SK-N-SH (cell line): ENCODE measurements around the gene SLC34A1. TPM values are rescaled to one million over a fixed set of nuclear protein-coding genes. Genes with fewer than 3 reads are reported as not detected.

ENCODE experiments used
- CTCF ChIA-PET: fragments of 300-600, 350-600 bp; formaldehyde crosslinking; extraction: SDS; loops from one replicate; lab custom pipeline; 2021; lab: Yijun Ruan, JAX
- POLR2A ChIA-PET: fragments of 350-600 bp; sonication (Branson Sonifier 250); formaldehyde crosslinking; extraction: SDS; loops from one replicate; lab custom pipeline; 2020; ENCODE audit warnings: antibody characterized with exemption, inconsistent platforms; lab: Yijun Ruan, JAX
- DNase-seq: peaks from one replicate; pipeline ENCODE4 v3.0.0; 2012
- H2AFZ ChIP-seq: fragments of 200-600 bp; sonication (generic); 2 replicates; pipeline ENCODE4 v1.8.1; 2016; ENCODE audit warnings: antibody characterized with exemption, mild to moderate bottlenecking, low read depth
- H3F3A ChIP-seq: fragments of 200-600 bp; sonication (generic); replicated peaks from 2 replicates; pipeline ENCODE3; 2016; ENCODE audit warnings: antibody characterized with exemption, mild to moderate bottlenecking; ENCODE audit not compliant: insufficient read depth
- H3K27ac ChIP-seq, 2 experiments: fragments of 200-500 bp in 1 of 2; fragments of 200-600 bp in 1 of 2; sonication (Bioruptor generic) in 1 of 2; sonication (generic), shearing (Covaris generic) in 1 of 2; 2 replicates each; pipeline versions ENCODE4 v1.5.1 to v1.6.1; 2014 to 2016; ENCODE audit warnings: low read depth in 2 of 2, inconsistent platforms in 1 of 2, low read length in 1 of 2, mild to moderate bottlenecking in 1 of 2, mixed read lengths in 1 of 2
- H3K27me3 ChIP-seq: fragments of 200-600 bp; sonication (generic), shearing (Covaris generic); 2 replicates; pipeline ENCODE4 v1.6.1; 2016; ENCODE audit warnings: mixed run types; ENCODE audit not compliant: insufficient read depth
- H3K36me3 ChIP-seq, 2 experiments: fragments of 200-500 bp in 1 of 2; fragments of 200-600 bp in 1 of 2; sonication (Bioruptor generic) in 1 of 2; sonication (generic) in 1 of 2; replicated peaks in 1 of 2; 2 replicates each; pipeline versions ENCODE3 to v1.5.1; 2014 to 2016; ENCODE audit warnings: low read length in 1 of 2, mild to moderate bottlenecking in 1 of 2; ENCODE audit not compliant: insufficient read depth in 2 of 2, control insufficient read depth in 1 of 2
- H3K4me1 ChIP-seq, 2 experiments: fragments of 200-500 bp in 1 of 2; fragments of 200-600 bp in 1 of 2; sonication (Bioruptor generic) in 1 of 2; sonication (generic), shearing (Covaris generic) in 1 of 2; 2 replicates each; pipeline versions ENCODE4 v1.5.1 to v1.6.1; 2014 to 2016; ENCODE audit warnings: low read depth in 1 of 2, low read length in 1 of 2, mixed run types in 1 of 2; ENCODE audit not compliant: insufficient read depth in 2 of 2, control insufficient read depth in 1 of 2
- H3K4me2 ChIP-seq: fragments of 200-600 bp; sonication (generic), shearing (Covaris generic); 2 replicates; pipeline ENCODE4 v1.6.1; 2017; ENCODE audit warnings: mixed run types
- H3K4me3 ChIP-seq, 2 experiments: fragments of 200-500 bp in 1 of 2; fragments of 200-600 bp in 1 of 2; sonication (Bioruptor generic) in 1 of 2; sonication (generic), shearing (Covaris generic) in 1 of 2; 2 replicates each; pipeline versions ENCODE4 v1.5.1 to v1.8.1; 2014 to 2016; ENCODE audit warnings: low read depth in 2 of 2, inconsistent platforms in 1 of 2, low read length in 1 of 2, mild to moderate bottlenecking in 1 of 2, mixed read lengths in 1 of 2, moderate library complexity in 1 of 2
- H3K79me2 ChIP-seq: fragments of 200-600 bp; sonication (generic); 2 replicates; pipeline ENCODE4 v1.8.1; 2017; ENCODE audit warnings: mild to moderate bottlenecking; ENCODE audit not compliant: insufficient read depth
- H3K9ac ChIP-seq: fragments of 200-600 bp; sonication (generic); 2 replicates; pipeline ENCODE4 v1.6.1; 2017; ENCODE audit warnings: mixed run types
- H3K9me2 ChIP-seq: fragments of 200-600 bp; sonication (generic); 2 replicates; pipeline ENCODE4 v1.6.1; 2017; ENCODE audit warnings: mixed run types
- H3K9me3 ChIP-seq: fragments of 200-600 bp; sonication (generic); 2 replicates; pipeline ENCODE4 v1.6.1; 2017; ENCODE audit warnings: mixed run types, mild to moderate bottlenecking, moderate library complexity
- H4K20me1 ChIP-seq: fragments of 200-600 bp; sonication (generic); 2 replicates; pipeline ENCODE4 v1.6.1; 2017; ENCODE audit warnings: mild to moderate bottlenecking, mixed run types; ENCODE audit not compliant: insufficient read depth
- CTCF ChIP-seq: fragments of 200-600 bp; sonication (generic); IDR thresholded peaks from 2 replicates; pipeline ENCODE4 v1.6.1; 2017; ENCODE audit warnings: antibody characterized with exemption, mild to moderate bottlenecking, moderate library complexity
- FOXM1 ChIP-seq: IDR thresholded peaks from 2 replicates; pipeline ENCODE4 v1.4.0; 2012; ENCODE audit warnings: low read depth, mild to moderate bottlenecking
- GABPA ChIP-seq: IDR thresholded peaks from 2 replicates; pipeline ENCODE4 v1.4.0; 2012; ENCODE audit warnings: low read depth, mild to moderate bottlenecking
- JUND ChIP-seq: IDR thresholded peaks from 2 replicates; pipeline ENCODE4 v1.4.0; 2012
- MAX ChIP-seq: IDR thresholded peaks from 2 replicates; pipeline ENCODE4 v1.4.0; 2012; ENCODE audit warnings: low read depth
- NRF1 ChIP-seq: IDR thresholded peaks from 2 replicates; pipeline ENCODE4 v1.6.1; 2012; ENCODE audit warnings: low read depth, mild to moderate bottlenecking, low read length
- POLR2AphosphoS5 ChIP-seq: IDR thresholded peaks from 2 replicates; pipeline ENCODE4 v1.6.1; 2012; ENCODE audit warnings: low read depth, low read length
- RAD21 ChIP-seq: IDR thresholded peaks from 2 replicates; pipeline ENCODE4 v1.6.1; 2012; ENCODE audit warnings: mild to moderate bottlenecking, low read length
- TAF1 ChIP-seq: IDR thresholded peaks from 2 replicates; pipeline ENCODE4 v1.6.1; 2012; ENCODE audit warnings: low read depth, mild to moderate bottlenecking, low read length, moderate library complexity, borderline replicate concordance
- ZBTB33 ChIP-seq: IDR thresholded peaks from 2 replicates; pipeline ENCODE4 v1.4.0; 2012; ENCODE audit warnings: low read depth, borderline replicate concordance
- WGBS: methylation state at CpG from one replicate; pipeline ENCODE4 v1.1.6; 2017; ENCODE audit warnings: low lambda C conversion rate; 5-methylcytosine and 5-hydroxymethylcytosine counted together
- polyA plus RNA-seq, 3 experiments: library from polyadenylated mRNA; depleted of rRNA; stranded (reverse); fragments of >200 nt; gene quantifications; 2 replicates each; pipeline ENCODE4 v1.2.3, GENCODE V29; 2012
- TF ChIP-seq, protein P1 (sequence below): fragments of 150-350 bp; IDR thresholded peaks from 2 replicates; pipeline ENCODE4 v1.6.1; 2016; ENCODE audit warnings: mild to moderate bottlenecking, low read depth, low read length
- TF ChIP-seq, protein P2 (sequence below): IDR thresholded peaks from 2 replicates; pipeline ENCODE4; 2012
- TF ChIP-seq, protein P3 (sequence below): IDR thresholded peaks from 2 replicates; pipeline ENCODE4 v1.6.1; 2012; ENCODE audit warnings: mild to moderate bottlenecking, low read depth, low read length, moderate library complexity

Gene SLC34A1
- polyA plus RNA-seq, 1 of the 3 experiments (the other 2 are of a cell fraction): 0.03 TPM

DNA sequence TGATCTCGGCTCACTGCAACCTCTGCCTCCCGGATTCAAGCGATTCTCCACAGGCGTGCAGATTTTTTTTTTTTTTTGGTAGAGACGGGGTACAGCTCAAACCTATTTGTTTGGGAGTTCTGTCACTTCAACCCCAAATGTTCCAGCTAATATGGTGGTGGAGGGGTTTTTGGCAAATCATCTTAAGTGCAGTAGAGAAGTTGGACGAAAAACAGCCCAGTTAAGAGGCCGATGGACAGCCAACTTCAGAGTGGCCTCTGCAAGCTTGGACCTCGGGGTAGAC is 61.6 kb downstream of the SLC34A1 start:
- Histone ChIP-seq H3K9me3 (no peaks in the 10 kb centered on the region), H3K27ac (peak overlapping the region; percentile 93 to 96; a peak in 2 of 4 replicates), H3K27me3 (no peaks in the 10 kb centered on the region), H3K4me3 (peak overlapping the region; percentile 69 to 77), H3K4me1 (peaks cover 23 to 38% of the 10 kb centered on the region in 2 experiments), H3F3A (peaks cover 21% of the 10 kb centered on the region), H2AFZ (no peak overlapping the region), H3K9me2 (no peaks in the 10 kb centered on the region), H3K4me2 (peak overlapping the region; percentile 86), H3K9ac (peak overlapping the region; percentile 92; the same call in 1 of the 2 replicates), H4K20me1 (0 out of 2 replicates have a peak, but pooled peaks cover 9% of the 10 kb centered on the region), H3K36me3 (peaks cover 5 to 13% of the 10 kb centered on the region in 2 experiments), H3K79me2 (peaks cover 25% of the 10 kb centered on the region)
- WGBS: 55% methylated on average over 8 of the region's 8 CpGs
- ChIA-PET POLR2A (interaction anchor here (0.8 to 6.1 kb wide), 7 partner anchors 9 to 55 kb away, joined by 3 to 46 read pairs (median 4); partner anchors contain the start of gene GRK6), CTCF (interaction anchor here (0.7 to 15.5 kb wide), 9 partner anchors 9 to 127 kb away, joined by 3 to 318 read pairs (median 5); partner anchors contain the start of genes GRK6, PDLIM7 and PFN3)
- TF ChIP-seq GABPA: no peak
- no peak for TF ChIP-seq JUND
- TF ChIP-seq ZBTB33: no peak
- no peak for TF ChIP-seq FOXM1
- no peak for TF ChIP-seq CTCF
- TF ChIP-seq NRF1: no peak
- TF ChIP-seq MAX: no peak
- no peak for TF ChIP-seq POLR2AphosphoS5
- TF ChIP-seq, protein P1, sequence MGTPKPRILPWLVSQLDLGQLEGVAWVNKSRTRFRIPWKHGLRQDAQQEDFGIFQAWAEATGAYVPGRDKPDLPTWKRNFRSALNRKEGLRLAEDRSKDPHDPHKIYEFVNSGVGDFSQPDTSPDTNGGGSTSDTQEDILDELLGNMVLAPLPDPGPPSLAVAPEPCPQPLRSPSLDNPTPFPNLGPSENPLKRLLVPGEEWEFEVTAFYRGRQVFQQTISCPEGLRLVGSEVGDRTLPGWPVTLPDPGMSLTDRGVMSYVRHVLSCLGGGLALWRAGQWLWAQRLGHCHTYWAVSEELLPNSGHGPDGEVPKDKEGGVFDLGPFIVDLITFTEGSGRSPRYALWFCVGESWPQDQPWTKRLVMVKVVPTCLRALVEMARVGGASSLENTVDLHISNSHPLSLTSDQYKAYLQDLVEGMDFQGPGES: no peak
- no peak for TF ChIP-seq TAF1
- TF ChIP-seq, protein P2, sequence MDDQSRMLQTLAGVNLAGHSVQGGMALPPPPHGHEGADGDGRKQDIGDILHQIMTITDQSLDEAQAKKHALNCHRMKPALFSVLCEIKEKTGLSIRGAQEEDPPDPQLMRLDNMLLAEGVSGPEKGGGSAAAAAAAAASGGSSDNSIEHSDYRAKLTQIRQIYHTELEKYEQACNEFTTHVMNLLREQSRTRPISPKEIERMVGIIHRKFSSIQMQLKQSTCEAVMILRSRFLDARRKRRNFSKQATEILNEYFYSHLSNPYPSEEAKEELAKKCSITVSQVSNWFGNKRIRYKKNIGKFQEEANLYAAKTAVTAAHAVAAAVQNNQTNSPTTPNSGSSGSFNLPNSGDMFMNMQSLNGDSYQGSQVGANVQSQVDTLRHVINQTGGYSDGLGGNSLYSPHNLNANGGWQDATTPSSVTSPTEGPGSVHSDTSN: no peak
- TF ChIP-seq, protein P3, sequence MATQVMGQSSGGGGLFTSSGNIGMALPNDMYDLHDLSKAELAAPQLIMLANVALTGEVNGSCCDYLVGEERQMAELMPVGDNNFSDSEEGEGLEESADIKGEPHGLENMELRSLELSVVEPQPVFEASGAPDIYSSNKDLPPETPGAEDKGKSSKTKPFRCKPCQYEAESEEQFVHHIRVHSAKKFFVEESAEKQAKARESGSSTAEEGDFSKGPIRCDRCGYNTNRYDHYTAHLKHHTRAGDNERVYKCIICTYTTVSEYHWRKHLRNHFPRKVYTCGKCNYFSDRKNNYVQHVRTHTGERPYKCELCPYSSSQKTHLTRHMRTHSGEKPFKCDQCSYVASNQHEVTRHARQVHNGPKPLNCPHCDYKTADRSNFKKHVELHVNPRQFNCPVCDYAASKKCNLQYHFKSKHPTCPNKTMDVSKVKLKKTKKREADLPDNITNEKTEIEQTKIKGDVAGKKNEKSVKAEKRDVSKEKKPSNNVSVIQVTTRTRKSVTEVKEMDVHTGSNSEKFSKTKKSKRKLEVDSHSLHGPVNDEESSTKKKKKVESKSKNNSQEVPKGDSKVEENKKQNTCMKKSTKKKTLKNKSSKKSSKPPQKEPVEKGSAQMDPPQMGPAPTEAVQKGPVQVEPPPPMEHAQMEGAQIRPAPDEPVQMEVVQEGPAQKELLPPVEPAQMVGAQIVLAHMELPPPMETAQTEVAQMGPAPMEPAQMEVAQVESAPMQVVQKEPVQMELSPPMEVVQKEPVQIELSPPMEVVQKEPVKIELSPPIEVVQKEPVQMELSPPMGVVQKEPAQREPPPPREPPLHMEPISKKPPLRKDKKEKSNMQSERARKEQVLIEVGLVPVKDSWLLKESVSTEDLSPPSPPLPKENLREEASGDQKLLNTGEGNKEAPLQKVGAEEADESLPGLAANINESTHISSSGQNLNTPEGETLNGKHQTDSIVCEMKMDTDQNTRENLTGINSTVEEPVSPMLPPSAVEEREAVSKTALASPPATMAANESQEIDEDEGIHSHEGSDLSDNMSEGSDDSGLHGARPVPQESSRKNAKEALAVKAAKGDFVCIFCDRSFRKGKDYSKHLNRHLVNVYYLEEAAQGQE: no peak
- TF ChIP-seq RAD21: no peak
- DNase-seq: no peak
